H1 (cell line): Measurements from ENCODE around the gene PAWR.

Source experiments
- CEBPB ChIP-seq: IDR thresholded peaks from 2 replicates; pipeline ENCODE4 v1.6.1; 2012; ENCODE audit warnings: low read depth, low read length
- CHD1 ChIP-seq: IDR thresholded peaks from 2 replicates; pipeline ENCODE4 v1.6.1; 2012; ENCODE audit warnings: low read depth, low read length, improper control_type of control experiment
- CHD2 ChIP-seq: IDR thresholded peaks from 2 replicates; pipeline ENCODE4 v1.6.1; 2012; ENCODE audit warnings: low read length, improper control_type of control experiment
- CHD7 ChIP-seq: fragments of 300-600 bp; sonication (generic); IDR thresholded peaks from 2 replicates; pipeline ENCODE4 v1.7.1; 2012; ENCODE audit warnings: low read length, moderate library complexity, mild to moderate bottlenecking, inconsistent platforms; ENCODE audit not compliant: insufficient replicate concordance
- CTCF ChIP-seq, 3 experiments: IDR thresholded peaks; 1 replicate in 2 of 3; 2 replicates in 1 of 3; pipeline versions ENCODE4 v1.5.1 to v1.6.1; 2011; ENCODE audit warnings: low read length in 3 of 3, mild to moderate bottlenecking in 3 of 3, inconsistent platforms in 2 of 3, low read depth in 1 of 3, moderate library complexity in 1 of 3; ENCODE audit not compliant: insufficient read depth in 1 of 3; ENCODE audit errors: control extremely low read depth in 1 of 3
- GABPA ChIP-seq: IDR thresholded peaks from 2 replicates; pipeline ENCODE4 v1.6.1; 2011; ENCODE audit warnings: mild to moderate bottlenecking, low read length, moderate library complexity, borderline replicate concordance; ENCODE audit not compliant: insufficient read depth
- HDAC2 ChIP-seq, 2 experiments: fragments of 300-600 bp in 1 of 2; sonication (generic) in 1 of 2; IDR thresholded peaks; 2 replicates each; pipeline ENCODE4 v1.6.1; 2011 to 2012; ENCODE audit warnings: low read depth in 2 of 2, low read length in 2 of 2, mild to moderate bottlenecking in 2 of 2, moderate library complexity in 2 of 2, borderline replicate concordance in 1 of 2, inconsistent platforms in 1 of 2
- POLR2A ChIP-seq, 2 experiments: IDR thresholded peaks; 1 replicate in 1 of 2; 2 replicates in 1 of 2; pipeline ENCODE4 v1.6.1; 2011; ENCODE audit warnings: low read depth in 2 of 2, low read length in 2 of 2, mild to moderate bottlenecking in 2 of 2; ENCODE audit errors: control extremely low read depth in 1 of 2
- POLR2AphosphoS5 ChIP-seq: IDR thresholded peaks from 2 replicates; pipeline ENCODE4 v1.6.1; 2011; ENCODE audit warnings: low read depth, low read length
- SRF ChIP-seq: IDR thresholded peaks from 2 replicates; pipeline ENCODE4 v1.6.1; 2011; ENCODE audit warnings: mild to moderate bottlenecking, low read depth, low read length, moderate library complexity
- TAF1 ChIP-seq: IDR thresholded peaks from 2 replicates; pipeline ENCODE4 v1.6.1; 2011; ENCODE audit warnings: mild to moderate bottlenecking, low read depth, low read length
- ZNF274 ChIP-seq: IDR thresholded peaks from 2 replicates; pipeline ENCODE4 v1.7.0; 2012; ENCODE audit warnings: low read length, borderline replicate concordance; ENCODE audit errors: extremely low read depth

GRCh38 chr12:79680051-79680450 lies 10.7 kb downstream of the PAWR start:
- no peak for TF ChIP-seq TAF1
- no peak for TF ChIP-seq CTCF (IDR thresholded peaks at IDR 0.05; ENCODE audit: control extremely low read depth in 1 of 3, insufficient read depth in 1 of 3, low read depth in 1 of 3, low read length in 3 of 3)
- no peak for TF ChIP-seq SRF
- TF ChIP-seq CHD2 = no peak
- no peak for TF ChIP-seq CHD7
- no peak for TF ChIP-seq GABPA
- TF ChIP-seq HDAC2 (IDR thresholded peaks at IDR 0.05; ENCODE audit: borderline replicate concordance in 1 of 2, low read depth in 2 of 2, low read length in 2 of 2) = no peak
- no peak for TF ChIP-seq CHD1
- peak in 1 of 2 experiments; percentile 53; a peak in 1 of 3 replicates for TF ChIP-seq POLR2A (IDR thresholded peaks at IDR 0.05; ENCODE audit: control extremely low read depth in 1 of 2, low read depth in 2 of 2, low read length in 2 of 2)
- TF ChIP-seq CEBPB = no peak
- no peak for TF ChIP-seq ZNF274
- peak; percentile 33; the same call in 1 of the 2 replicates for TF ChIP-seq POLR2AphosphoS5
